ENCODE results near the gene FAM25C. TPM values are rescaled to one million over a fixed set of nuclear protein-coding genes. Genes with fewer than 3 reads are reported as not detected.

FAM25C gene
- total and polyA plus RNA-seq, 10 of the 15 experiments (the other 5 are each of a cell fraction or from before 2014, with no cell fraction given): not detected

Small RNAs within 50 kb of the gene (small RNA-seq; reads per million reads assigned to genes)
- not detected for gene RNA5SP315

Other genes starting within 250 kb of the FAM25C start
- gene SYT15B, start 236.2 kb downstream of the FAM25C start, total RNA-seq (2014; rRNA removed): not detected in 2 replicates
- gene SYT15B, start 236.2 kb downstream of the FAM25C start, total RNA-seq (2014; rRNA removed; fragmentation: Illumina TruSeq; extraction: Trizol): not detected in 2 replicates
- gene SYT15B, start 236.2 kb downstream of the FAM25C start, total RNA-seq (2021): 0.18 TPM in 1 of 2 replicates, not detected in the other
- gene SYT15B, start 236.2 kb downstream of the FAM25C start, polyA plus RNA-seq (2011; rRNA removed): 0.03 TPM in 1 of 2 replicates, not detected in the other
- gene SYT15B, start 236.2 kb downstream of the FAM25C start, polyA plus RNA-seq (2014; fragmentation: Illumina TruSeq; extraction: Trizol): not detected in 2 replicates
- not detected for gene SYT15B, start 236.2 kb downstream of the FAM25C start, polyA plus RNA-seq (2014; fragmentation: Nextera tagmentation; extraction: Ambion mirVana)
- not detected in 2 replicates for gene SYT15B, start 236.2 kb downstream of the FAM25C start, polyA plus RNA-seq (2014; rRNA removed)
- gene SYT15B, start 236.2 kb downstream of the FAM25C start, polyA plus RNA-seq (2016; fragmentation: Nextera tagmentation; extraction: Ambion mirVana): not detected
- gene NPY4R2, start 81.1 kb downstream of the FAM25C start, total RNA-seq (2014; rRNA removed): not detected in 2 replicates
- not detected in 2 replicates for gene NPY4R2, start 81.1 kb downstream of the FAM25C start, total RNA-seq (2014; rRNA removed; fragmentation: Illumina TruSeq; extraction: Trizol)
- not detected in 2 replicates for gene NPY4R2, start 81.1 kb downstream of the FAM25C start, total RNA-seq (2021)
- gene NPY4R2, start 81.1 kb downstream of the FAM25C start, polyA plus RNA-seq (2011; rRNA removed): not detected in 2 replicates
- not detected in 2 replicates for gene NPY4R2, start 81.1 kb downstream of the FAM25C start, polyA plus RNA-seq (2014; fragmentation: Illumina TruSeq; extraction: Trizol)
- gene NPY4R2, start 81.1 kb downstream of the FAM25C start, polyA plus RNA-seq (2014; fragmentation: Nextera tagmentation; extraction: Ambion mirVana): not detected
- not detected in 2 replicates for gene NPY4R2, start 81.1 kb downstream of the FAM25C start, polyA plus RNA-seq (2014; rRNA removed)
- gene NPY4R2, start 81.1 kb downstream of the FAM25C start, polyA plus RNA-seq (2016; fragmentation: Nextera tagmentation; extraction: Ambion mirVana): not detected

All from GM12878 (cell line).